ENCODE data around the gene TFF2.
A peak's percentile ranks its signal among the peaks of the same experiment; 100 is the strongest.

TFF2 gene

DNA sequence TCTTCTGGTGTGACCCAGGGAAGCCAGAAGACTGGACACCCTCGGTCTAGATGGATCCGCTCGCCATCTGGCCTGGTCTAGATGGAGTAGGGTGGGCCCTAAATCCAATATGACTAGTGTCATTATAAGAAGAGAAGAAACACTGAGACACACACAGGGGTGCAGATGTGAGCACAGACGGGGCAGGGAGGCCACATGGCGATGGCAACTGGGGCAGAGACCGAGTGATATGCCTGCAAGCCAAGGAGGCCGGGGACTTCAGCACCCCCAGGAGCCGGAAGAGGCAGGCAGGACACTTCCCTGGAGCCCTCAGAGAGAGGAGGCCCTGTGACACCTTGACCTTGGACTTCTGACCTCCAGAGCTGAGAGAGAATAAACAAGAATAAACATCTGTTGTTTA is 30.0 kb downstream of the TFF2 start:
- no peak for DNase-seq (ENCODE audit: low read depth)

DNA sequence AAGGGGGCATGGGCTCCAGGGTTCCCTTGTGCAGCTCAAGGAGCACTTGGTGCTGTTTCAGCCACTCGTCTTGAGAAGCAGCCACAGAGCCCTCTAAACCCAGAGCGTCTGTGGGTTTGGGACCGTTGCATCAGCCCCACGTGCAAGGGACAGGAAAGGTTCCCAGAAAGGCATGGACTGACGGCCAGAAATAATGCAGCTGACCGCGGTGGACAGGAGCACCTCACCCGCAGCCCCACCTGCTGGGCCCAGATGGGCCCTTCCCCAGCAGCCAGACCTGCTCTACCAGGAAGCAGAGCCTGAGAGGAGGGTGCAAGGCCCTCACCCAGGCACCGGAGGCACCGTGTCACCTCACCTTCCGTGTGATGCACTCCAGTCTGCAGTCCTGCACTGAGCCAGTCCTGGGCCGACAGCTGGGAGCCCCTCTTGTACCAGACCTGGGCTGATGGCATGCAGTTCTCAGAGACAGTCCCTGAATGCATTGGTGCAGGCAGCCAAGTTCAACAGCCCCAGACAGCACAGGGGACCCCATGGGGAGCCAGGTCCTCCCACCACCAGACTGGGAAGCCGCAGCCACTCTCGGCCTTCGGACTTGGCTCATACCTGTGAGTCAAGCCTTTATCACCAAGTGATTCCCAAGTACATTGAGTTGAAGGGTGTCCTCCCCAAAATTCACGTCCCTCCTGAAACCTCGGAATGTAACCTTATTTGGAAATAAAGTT is 30.8 kb downstream of the TFF2 start:
- DNase-seq (ENCODE audit: low read depth) = no peak

DNA sequence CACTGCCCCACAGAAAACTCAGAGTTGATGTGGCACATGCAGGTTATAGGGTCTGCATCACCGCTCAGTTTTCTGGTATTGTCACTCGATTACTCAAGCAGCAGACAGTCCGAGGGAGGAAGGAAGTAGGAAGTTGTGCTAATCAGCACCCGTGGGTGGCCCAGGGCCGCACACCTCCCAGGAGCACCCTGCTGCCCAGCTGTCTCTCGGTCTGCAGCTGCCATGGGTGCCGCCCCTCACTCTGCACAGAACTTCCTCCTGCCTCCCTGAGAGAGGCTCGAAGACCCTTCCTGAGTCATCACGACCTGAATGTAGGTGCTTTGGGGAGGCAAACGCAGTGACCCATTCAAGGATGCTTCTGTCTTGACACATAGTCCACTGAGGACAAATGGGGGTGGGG is 31.4 kb downstream of the TFF2 start:
- DNase-seq (ENCODE audit: low read depth) = no peak

DNA sequence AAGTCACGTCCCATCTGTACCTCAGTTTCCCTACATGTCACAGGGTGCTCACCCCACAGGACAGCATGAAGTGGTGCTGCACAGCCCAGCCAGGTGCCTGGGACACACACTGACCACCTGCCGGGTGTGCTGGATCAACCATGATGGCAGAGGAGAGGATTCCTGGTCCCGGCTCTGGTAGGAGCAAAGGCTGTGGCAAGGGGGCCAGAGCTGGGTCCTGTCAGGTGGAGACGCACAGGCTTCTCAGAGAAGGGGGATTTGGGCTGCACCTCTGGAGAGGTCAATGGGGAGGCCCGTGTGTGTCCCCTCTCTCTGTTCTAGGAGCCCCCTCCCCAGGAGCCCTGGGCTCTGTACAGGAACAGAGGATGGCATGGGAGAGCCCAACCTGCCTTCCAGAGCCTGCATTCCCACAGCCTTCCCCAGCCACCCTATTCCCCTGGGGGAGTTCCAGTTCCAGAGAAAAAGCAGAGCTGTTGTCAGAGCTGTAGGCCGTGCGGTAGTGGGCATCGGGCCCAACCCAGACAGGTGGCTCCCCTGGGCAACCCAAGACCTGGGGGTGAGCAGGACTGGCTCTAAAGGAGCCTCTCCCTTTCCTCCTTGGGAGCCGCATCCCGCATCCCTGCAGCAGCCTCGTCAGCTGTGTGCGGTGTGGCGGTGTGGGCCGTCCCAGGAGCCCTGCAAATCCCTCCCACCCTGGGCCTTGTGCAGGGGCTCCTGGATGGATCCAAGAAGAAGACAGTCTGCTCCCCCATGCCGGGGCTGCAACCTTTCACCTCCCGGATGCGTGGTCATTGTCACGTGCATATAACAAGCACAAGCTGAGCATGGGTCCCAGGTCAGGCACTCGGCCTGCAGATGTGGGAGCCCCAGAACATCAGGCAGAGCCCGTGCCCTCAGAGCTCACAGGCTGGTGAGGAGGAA is 32.7 kb downstream of the TFF2 start:
- DNase-seq (ENCODE audit: low read depth) = no peak

DNA sequence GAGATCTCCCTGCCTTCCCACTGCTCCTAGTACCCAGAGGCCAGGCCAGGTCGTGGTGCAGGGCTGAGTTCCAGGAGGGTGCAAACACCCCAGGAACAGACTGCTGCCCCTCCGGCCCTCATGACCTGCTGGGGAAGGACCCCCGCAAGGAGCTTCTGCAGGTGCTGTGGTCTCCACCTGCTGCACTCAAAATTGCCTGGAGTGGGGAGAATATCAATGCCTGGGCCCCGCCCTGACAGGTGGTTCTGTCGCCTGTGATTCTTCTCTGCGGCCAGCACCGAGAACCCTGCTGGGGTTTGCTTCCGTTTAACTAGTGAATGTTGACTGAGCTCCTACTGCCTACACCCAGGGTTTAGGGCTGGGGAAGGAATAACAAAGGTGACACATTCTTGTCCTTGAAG is 33.5 kb downstream of the TFF2 start:
- no peak for DNase-seq (ENCODE audit: low read depth)

DNA sequence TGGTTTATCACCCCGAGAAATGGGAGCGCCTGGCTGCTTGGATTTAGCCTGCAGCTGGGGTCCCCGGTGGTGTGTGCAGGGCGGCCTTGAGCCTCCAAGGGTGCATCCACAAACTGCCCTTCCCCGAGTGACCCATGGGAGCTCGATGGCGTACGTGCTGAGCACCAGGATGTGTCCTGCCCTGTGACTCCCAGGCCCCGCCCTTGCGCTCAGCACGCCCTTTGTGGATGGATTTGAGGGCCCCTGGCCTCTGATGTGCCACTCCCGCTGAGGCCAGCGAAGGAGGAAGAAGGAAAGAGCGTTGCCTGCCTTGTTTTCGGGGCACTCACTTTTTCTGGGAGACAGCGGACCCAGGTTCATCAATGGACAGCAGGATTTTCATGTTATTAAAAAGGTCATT is 33.9 kb downstream of the TFF2 start:
- no peak for DNase-seq (ENCODE audit: low read depth)

DNA sequence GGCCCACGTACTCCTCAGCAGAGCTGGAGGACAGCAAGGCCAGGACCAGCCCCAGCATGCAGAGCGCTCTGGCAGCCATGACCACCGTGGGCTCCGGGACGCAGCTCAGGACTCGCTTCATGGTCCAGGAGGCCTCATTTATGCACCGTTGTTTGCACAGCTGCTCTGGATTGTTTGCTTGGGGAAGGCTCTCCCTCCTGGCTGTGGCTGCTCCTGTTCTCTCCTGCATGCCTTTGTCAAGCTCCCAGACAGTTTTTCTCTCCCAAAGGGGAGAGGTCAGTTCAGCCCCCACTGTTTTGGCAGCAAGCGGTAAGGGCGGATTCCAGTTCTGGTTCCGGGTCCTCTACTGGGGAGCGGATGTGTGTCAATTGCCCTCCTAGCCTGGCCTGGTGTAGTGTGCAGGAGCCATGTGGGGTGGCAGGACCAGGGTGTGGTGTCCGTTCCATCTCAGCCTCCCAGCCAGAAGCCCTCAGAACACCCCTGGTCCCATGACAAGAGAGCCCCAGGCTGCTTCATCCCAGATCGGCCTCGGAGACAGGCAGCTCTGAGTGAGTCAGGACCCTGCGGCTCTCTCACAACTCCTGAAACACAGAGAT is 35.4 kb downstream of the TFF2 start, which contains the start of gene TFF3:
Gene TFF3 (minus strand): TSS at position 114 of the 596 bp plus-strand sequence. CDS start 35 bp downstream, at position 79.
- no peak for DNase-seq (ENCODE audit: low read depth)

DNA sequence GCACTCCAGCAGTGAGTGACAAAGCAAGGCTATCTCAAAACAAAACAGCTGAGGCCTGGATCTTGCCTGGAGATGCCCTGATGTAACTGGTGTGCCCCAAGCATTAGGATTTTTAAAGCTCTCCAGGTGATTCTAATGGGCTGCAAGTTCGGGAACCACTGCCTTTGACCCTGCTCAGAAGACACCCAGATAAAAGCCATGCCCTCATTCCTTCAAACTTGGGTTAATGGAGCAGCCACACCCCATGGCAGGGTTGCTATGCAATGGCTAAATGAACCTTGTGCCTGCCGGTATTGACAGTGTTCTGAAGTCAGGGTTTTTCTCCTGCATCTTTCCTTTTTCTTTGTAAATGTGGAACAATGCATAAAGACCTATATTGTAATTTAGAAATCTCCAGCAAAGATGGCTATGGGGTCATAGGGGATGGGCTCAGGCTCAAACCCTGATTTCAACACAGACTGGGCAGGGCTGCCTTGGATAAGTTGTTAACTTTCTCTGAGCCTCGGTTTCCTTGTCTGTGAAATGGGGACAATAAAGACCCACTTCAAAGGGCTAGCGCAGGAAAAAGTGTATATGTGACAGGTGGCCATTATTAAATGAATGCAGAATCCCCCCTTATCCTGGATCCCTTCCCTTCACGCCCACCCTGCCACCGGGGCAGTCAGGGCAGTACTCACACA is 36.0 kb downstream of the TFF2 start:
- DNase-seq (ENCODE audit: low read depth) = no peak

DNA sequence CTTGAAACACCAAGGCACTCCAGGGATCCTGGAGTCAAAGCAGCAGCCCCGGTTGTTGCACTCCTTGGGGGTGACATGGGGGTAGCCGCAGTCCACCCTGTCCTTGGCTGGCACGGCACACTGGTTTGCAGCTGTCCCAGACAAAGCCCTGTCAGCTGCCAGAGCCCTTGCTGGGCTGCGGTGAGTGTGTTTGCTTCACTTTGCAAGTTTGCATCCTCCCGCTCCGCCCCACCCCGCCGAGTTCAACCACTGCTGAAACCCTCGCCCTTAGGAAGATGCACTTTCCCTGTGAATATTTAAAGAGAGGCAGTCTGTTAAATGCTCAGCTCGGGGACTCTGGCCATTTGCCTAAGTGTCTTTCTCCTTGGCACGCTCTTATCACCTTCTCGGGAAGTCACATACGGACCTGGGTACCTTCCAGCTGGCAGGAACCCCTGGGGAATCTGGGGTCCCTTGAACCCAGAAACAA is 37.3 kb downstream of the TFF2 start:
- no peak for DNase-seq (ENCODE audit: low read depth)

DNA sequence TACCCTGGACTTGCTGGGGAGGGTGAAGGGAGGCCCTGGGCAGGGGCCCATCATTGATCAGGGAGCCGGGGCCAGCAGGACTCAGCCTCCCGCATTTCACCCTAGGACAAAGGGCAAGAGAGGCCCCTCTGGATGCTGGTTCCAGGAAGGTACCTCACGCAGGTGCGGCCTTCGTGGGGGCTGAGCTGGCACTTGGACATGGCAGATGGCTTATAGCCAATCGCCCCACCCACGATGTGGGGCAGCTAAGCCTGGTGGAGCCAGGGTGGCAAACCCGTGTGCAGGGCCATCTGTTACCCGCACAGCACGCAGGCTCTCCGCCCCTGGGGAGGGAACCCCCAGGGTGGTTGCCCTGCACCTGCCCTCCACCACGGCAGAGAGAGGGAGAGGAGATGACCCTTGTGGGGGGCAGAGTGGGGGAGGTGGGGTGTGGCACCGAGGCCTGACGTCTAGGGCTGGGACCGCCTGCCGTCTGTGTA is 38.1 kb downstream of the TFF2 start:
- DNase-seq (ENCODE audit: low read depth) = no peak

DNA sequence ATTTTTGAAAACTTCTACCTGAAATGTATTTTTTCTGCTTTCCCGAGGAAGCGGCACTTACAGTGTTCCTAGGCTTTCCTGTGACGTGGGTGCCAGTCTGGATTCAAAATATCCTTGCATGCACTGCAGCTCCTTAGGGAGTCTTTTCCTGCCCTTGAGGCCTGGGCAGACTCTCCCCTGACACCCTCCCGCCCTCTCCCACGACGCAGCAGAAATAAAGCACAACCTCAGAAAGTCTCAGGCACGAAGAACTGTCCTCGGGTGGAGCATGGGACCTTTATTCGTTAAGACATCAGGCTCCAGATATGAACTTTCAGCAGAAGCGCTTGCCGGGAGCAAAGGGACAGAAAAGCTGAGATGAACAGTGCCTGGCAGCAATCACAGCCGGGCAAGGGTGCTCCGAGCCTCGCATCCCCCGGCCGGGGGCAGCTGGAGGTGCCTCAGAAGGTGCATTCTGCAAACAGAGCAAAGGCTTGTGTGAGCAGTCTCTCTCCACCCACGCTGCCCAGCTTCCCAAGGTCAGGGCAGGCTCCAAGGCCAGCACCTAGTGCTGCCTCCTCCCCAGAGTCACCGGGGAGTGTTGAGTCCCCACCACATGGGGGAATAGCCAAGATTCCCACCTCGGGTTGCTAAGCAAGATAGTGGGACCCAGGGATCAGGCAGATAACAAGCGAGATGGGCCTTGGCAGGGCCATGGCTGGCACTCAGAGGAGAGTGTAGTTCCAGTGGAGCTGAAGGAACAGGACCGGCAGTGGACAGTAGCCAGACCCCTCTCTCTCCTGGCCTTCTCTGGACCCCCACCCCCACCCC is 38.8 kb downstream of the TFF2 start:
- no peak for DNase-seq (ENCODE audit: low read depth)

DNA sequence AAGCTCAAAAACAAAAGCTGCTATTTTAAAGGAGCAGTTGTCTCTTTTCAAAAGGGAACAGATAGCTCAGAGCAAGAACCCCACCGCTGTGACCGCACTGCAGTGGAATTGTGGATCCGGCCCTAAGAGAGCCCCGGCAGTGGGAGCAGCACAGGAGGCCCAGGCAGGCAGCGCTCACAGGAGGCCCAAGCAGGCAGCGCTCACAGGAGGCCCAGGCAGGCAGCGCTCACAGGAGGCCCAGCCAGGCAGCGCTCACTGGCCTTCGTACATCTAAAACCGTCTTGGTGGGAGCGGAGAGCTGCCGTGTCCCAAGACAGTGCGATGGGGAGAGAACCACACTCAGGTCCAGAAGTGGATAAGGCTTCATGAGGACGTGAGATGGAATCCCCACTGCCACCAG is 39.6 kb downstream of the TFF2 start:
- DNase-seq (ENCODE audit: low read depth) = no peak

DNA sequence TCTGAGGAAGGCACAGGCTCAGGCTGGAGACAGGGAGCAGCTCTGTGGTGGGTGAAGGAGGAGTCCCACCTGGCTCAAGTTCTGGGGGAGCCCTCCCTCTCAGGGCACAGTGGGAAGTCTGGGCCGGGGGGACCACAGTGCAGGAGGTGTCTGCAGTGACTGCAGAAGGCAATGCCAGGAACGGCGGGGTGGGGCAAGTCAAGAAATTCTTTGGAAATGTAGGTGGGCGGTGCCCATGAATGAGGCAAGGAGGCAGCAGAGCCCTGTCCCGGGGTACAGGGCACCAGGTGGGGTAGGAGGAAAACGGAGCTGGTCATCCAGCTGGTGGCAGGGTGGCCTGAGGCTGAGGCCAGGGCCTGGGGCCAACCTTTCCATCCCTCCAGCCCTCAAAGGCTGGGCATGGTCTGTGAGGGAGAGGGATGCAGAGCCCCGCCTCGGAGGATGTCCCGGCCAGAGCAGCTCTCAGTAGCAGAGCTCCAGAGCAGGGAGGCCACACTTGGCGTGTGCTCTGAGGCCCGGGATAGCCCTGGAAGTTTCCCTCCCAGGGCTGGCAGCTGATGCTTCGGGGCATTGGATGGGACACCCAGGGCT is 40.3 kb downstream of the TFF2 start:
- no peak for DNase-seq (ENCODE audit: low read depth)

DNA sequence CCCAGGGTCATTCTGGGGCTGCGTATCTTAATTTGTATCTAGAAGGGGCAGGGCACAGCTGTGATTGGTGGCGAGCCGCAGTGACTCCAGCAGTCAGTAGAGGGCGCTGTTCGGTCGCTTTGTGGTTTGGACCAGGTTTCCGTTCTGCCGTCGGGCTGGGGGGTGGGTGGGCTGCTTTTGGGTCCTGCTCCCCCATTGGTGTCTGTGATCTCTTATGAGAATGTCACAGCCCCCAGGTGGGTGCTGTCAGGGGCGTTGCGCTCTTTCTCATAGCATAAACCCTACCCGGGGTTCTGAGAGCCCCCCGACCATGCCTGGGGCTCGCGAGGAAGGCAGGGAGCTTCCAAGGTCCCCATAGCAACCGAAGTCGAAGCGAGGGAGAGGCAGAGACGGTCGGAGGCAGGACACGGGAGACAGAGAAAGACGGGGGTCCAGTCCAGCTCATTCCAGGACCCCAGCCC is 41.0 kb downstream of the TFF2 start:
- peak; percentile 43 for DNase-seq (ENCODE audit: low read depth)

DNA sequence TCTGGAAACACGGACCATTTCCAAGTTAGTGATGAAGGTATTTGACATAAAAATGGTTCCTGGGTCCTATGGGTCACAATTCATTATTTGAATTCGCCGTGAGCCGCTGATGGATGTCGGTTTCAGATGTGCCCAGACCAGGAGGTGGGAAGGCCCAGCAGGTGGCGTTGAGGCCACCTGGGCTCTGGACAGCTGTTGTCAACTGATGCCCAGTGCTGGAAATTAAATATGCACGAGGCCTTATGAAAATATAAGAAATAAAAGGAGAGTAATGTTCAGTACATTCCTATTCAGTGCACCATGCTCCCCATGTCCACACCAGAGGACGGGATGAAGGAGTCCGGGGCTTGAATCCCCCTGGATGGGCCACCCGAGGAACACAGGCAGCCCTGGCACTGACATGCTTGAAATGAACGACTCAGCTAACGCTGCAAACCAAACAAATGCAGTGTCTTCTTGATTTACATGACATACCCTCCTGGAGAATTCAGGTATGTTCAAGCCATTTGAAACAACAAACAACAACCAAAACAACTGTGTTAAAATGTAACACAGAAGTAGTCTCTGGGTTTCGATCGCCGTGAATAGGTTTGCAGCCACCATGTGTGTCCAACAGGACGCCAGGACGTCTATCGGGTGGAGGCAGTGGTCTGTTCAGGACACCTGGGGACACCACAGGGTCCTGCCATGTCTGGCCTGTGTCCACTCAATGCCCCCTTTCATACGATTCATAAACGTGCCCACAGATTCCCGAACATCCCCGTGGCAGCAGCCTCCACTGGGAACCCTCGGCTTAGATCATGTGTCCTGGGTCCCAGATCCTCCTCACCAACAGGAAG is 41.7 kb downstream of the TFF2 start:
- no peak for DNase-seq (ENCODE audit: low read depth)

DNA sequence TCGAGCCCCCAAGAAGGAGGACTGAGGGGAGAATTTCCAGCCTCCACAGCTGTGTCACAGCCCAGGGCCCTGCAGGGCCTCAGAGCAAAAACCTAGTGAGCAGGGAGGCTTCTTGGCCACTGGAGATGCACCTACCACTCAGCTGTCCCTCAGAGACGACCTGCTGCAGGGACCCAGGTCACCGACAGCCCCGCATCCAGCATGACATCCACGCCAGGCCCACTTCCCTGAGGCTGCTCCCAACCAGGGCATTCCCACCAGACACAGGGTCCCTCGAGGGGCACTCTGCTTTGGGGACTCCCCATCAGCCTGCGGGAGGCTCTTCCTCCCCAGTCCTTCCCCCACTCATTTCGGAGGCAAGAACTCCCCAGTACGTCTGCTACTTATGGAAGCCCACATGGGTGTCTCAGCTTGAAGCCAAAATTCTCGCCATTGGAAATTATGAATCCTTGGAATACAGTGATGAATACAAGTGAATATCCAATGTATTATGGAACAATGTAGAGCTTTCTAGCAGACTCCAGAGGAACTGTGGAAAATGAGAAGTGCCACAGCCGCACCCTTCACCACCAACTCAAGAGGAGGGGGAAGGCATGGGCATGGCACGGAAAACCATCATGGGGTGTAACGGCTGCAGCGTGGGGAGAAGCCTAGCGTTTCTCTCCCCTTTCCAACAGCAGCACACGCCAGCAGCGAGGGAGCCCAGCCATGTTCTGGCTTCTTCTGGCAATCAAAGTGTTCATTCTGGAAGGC is 42.5 kb downstream of the TFF2 start:
- no peak for DNase-seq (ENCODE audit: low read depth)

DNA sequence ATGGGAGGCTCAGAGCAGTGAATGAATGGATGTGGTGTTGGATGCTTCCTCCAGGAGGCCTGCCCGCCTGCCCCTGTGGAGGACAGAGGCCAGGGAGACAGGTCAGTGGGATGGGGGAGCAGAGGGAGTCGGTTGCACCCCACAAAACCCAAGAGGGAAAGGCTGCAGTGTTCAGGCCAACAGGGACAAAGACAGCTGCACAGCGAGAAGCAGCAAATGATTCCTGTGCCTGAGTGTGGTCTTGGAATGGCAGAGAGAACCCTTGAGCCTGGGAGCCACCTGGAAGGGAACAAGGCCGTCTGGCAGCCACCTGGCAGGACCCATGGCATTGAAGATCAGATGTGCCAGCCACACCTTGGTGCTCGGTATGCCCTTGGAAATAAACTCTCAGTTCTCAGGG is 43.7 kb downstream of the TFF2 start:
- DNase-seq (ENCODE audit: low read depth) = no peak

DNA sequence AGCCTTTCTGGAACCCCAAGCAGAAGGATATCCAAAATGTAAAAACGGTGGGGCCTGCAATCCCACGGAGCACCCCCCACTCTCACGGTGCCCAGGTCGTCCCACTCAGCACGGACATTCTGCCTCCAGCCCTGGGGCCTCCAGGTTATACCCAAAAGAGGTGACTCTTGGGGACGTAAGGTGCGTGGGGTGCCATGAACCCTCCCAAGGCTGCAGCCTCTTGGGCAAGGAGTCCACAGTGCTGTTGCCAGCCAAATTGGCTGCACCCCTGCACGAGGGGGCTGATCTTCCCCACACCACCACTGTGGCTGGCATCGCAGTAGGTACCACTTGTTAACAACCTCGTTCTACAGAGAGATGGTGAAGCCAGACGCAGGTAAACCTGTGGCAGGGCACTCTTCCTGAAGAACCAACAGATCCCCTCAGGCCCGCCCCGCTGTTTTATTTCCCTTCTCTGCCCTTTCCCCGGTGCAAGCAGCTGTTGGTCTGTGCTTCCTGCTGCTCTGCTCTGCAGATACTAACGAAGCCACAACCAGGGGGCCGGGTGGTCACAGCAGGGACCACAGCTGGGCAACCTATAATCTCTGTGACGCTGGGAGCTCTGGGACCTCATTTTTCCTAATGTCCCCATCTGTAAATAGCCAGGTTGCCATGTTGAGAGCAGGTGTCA is 44.3 kb downstream of the TFF2 start:
- DNase-seq (ENCODE audit: low read depth) = no peak

Data from stimulated activated CD4-positive, alpha-beta T cell treated with anti-CD3 and anti-CD28 coated beads, Interleukin-2, amount 100 ng/mL, for 4 hours (primary cell).